ENCODE results near the gene MRAP. TPM values are rescaled to one million over a fixed set of nuclear protein-coding genes. Genes with fewer than 3 reads are reported as not detected.

MRAP gene
- total and polyA plus RNA-seq, 9 of the 15 experiments (the other 6 are each of a cell fraction or from before 2014, with no cell fraction given), result 0.63 to 2.3 TPM; not detected in 7

DNA sequence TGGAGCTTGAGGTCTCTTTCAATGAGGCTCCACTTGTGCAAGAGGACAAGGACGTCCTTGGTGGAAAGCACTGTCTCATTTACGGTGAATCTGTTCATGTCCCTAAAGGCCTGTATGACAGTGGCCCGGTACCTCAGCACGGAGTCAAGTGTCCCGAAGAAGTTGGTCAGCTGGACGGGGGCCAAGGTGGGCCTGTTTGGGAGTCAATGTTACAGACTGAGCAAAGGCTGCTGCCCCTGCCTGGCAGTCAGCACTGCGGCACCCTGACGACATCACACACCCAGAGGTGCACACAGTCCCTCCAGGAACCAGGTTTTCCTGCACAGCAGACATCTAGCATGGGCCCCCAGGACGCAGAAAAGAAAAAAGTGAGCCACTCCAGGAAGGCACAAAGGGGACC, 19.1 kb downstream of the MRAP start:
- no peak for FAIRE-seq
- no peak overlapping the region for H3K4me2 ChIP-seq (ENCODE audit: insufficient read depth, low read length)
- H3K9me1 ChIP-seq (ENCODE audit: control insufficient read depth, insufficient read depth, low read length), result no peaks in the 10 kb centered on the region
- CTCF ChIA-PET (ENCODE audit: low intra/inter-chr PET ratio), result no interaction called here
- H3K4me3 ChIP-seq, result no peak overlapping the region
- no peaks in the 10 kb centered on the region for H3K9me3 ChIP-seq (replicated peaks; ENCODE audit: control insufficient read depth, insufficient read depth, low read depth, low read length)
- no peaks in the 10 kb centered on the region for H3K27me3 ChIP-seq (ENCODE audit: control insufficient read depth in 2 of 2, insufficient read depth in 2 of 2, low read length in 2 of 2)
- no peak for DNase-seq (ENCODE audit: extremely low read depth in 1 of 4, low spot score in 3 of 4)
- peaks cover 96% of the 10 kb centered on the region for H3K36me3 ChIP-seq (ENCODE audit: control insufficient read depth, insufficient read depth, low read length)
- ATAC-seq, result no peak
- WGBS (ENCODE audit: insufficient coverage, low coverage, missing lambda C conversion rate), result 82% methylated on average over 9 of the region's 9 CpGs
- H4K20me1 ChIP-seq (replicated peaks; ENCODE audit: control insufficient read depth, insufficient read depth, low read length), result 0 out of 2 replicates have a peak, but pooled peaks cover 4% of the 10 kb centered on the region
- no peak overlapping the region for H2AFZ ChIP-seq (ENCODE audit: low read depth, low read length)
- no TSS peak for BruUV-seq (replicated peaks)
- H3K4me1 ChIP-seq (replicated peaks in 1 of 2; ENCODE audit: control insufficient read depth in 2 of 2, insufficient read depth in 2 of 2, low read length in 2 of 2), result peaks cover 0 to 7% of the 10 kb centered on the region in 2 experiments; a peak in 1 of 5 replicates
- H3K9ac ChIP-seq (ENCODE audit: insufficient read depth in 1 of 2, low read depth in 2 of 2, low read length in 2 of 2), result no peak overlapping the region
- no peak overlapping the region; the same call in 2 of the 3 replicates for H3K27ac ChIP-seq (ENCODE audit: extremely low read depth, low read depth, low read length)
- no peaks in the 10 kb centered on the region for H3K79me2 ChIP-seq (ENCODE audit: control insufficient read depth, insufficient read depth, low read length)
- in situ Hi-C loops (cut with MboI) (no loop called here), intact Hi-C loops (cut with micrococcal nuclease) (no loop called here)
- TF ChIP-seq MCM5 (IDR thresholded peaks at IDR 0.05; ENCODE audit: low read depth) (no peak), TAF7 (tag; IDR thresholded peaks at IDR 0.05) (no peak), BACH1 (tag; IDR thresholded peaks at IDR 0.05) (no peak), L3MBTL2 (IDR thresholded peaks at IDR 0.05) (no peak), TGIF2 (CRISPR knock-in tag; IDR thresholded peaks at IDR 0.05) (no peak), TEAD1 (CRISPR knock-in tag; IDR thresholded peaks at IDR 0.05) (no peak), KLF1 (tag; IDR thresholded peaks at IDR 0.05) (no peak), ZNF282 (CRISPR knock-in tag; IDR thresholded peaks at IDR 0.05) (no peak), ZNF79 (CRISPR knock-in tag; IDR thresholded peaks at IDR 0.05; ENCODE audit: low read depth) (no peak), PHB (CRISPR knock-in tag; IDR thresholded peaks at IDR 0.05) (no peak), RHOXF2B (CRISPR knock-in tag; conservative IDR thresholded peaks at IDR 0.05) (no peak), ZNF174 (CRISPR knock-in tag; IDR thresholded peaks at IDR 0.05) (no peak), ZNF695 (CRISPR knock-in tag; IDR thresholded peaks at IDR 0.05) (no peak), ZNF830 (CRISPR knock-in tag; IDR thresholded peaks at IDR 0.05) (no peak), ZNF584 (CRISPR knock-in tag; IDR thresholded peaks at IDR 0.05; ENCODE audit: low read depth) (no peak)
- TF ChIP-seq, protein P1, sequence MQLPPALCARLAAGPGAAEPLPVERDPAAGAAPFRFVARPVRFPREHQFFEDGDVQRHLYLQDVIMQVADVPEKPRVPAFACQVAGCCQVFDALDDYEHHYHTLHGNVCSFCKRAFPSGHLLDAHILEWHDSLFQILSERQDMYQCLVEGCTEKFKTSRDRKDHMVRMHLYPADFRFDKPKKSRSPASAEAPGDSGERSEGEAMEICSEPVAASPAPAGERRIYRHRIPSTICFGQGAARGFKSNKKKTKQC (CRISPR knock-in tag; IDR thresholded peaks at IDR 0.05), result no peak
- TF ChIP-seq, protein P2, sequence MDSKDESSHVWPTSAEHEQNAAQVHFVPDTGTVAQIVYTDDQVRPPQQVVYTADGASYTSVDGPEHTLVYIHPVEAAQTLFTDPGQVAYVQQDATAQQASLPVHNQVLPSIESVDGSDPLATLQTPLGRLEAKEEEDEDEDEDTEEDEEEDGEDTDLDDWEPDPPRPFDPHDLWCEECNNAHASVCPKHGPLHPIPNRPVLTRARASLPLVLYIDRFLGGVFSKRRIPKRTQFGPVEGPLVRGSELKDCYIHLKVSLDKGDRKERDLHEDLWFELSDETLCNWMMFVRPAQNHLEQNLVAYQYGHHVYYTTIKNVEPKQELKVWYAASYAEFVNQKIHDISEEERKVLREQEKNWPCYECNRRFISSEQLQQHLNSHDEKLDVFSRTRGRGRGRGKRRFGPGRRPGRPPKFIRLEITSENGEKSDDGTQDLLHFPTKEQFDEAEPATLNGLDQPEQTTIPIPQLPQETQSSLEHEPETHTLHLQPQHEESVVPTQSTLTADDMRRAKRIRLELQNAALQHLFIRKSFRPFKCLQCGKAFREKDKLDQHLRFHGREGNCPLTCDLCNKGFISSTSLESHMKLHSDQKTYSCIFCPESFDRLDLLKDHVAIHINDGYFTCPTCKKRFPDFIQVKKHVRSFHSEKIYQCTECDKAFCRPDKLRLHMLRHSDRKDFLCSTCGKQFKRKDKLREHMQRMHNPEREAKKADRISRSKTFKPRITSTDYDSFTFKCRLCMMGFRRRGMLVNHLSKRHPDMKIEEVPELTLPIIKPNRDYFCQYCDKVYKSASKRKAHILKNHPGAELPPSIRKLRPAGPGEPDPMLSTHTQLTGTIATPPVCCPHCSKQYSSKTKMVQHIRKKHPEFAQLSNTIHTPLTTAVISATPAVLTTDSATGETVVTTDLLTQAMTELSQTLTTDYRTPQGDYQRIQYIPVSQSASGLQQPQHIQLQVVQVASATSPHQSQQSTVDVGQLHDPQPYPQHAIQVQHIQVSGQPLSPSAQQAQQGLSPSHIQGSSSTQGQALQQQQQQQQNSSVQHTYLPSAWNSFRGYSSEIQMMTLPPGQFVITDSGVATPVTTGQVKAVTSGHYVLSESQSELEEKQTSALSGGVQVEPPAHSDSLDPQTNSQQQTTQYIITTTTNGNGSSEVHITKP (IDR thresholded peaks at IDR 0.05; ENCODE audit: partially characterized antibody), result no peak
- POLR2A ChIA-PET, result interaction anchor here (0.6 kb wide), 1 partner anchor 11 kb away, joined by 4 read pairs; no protein-coding TSS in a partner anchor

All from K562 (cell line).